HEK293T (cell line): ENCODE measurements around the gene ARHGEF10L.

Experiments used
- ARNT ChIP-seq: fragments of 450-650 bp; IDR thresholded peaks from 2 replicates; pipeline ENCODE4 v1.6.1; 2017; ENCODE audit warnings: mild to moderate bottlenecking
- BHLHE40 ChIP-seq: fragments of 450-650 bp; IDR thresholded peaks from 2 replicates; pipeline ENCODE4 v1.6.1; 2016; ENCODE audit warnings: mild to moderate bottlenecking, moderate library complexity, borderline replicate concordance
- CTBP1 ChIP-seq: fragments of 450-650 bp; IDR thresholded peaks from 2 replicates; pipeline ENCODE4 v1.6.1; 2016; ENCODE audit warnings: borderline replicate concordance
- ELF4 ChIP-seq: fragments of 450-650 bp; IDR thresholded peaks from 2 replicates; pipeline ENCODE4 v1.6.1; 2017; ENCODE audit warnings: antibody characterized with exemption
- FOXK2 ChIP-seq: fragments of 450-650 bp; IDR thresholded peaks from 2 replicates; pipeline ENCODE4 v1.6.1; 2016; ENCODE audit warnings: mild to moderate bottlenecking
- FOXM1 ChIP-seq: fragments of 450-650 bp; IDR thresholded peaks from 2 replicates; pipeline ENCODE4 v1.6.1; 2017; ENCODE audit warnings: mild to moderate bottlenecking, borderline replicate concordance
- HDGF ChIP-seq: fragments of 450-650 bp; IDR thresholded peaks from 2 replicates; pipeline ENCODE4 v1.6.1; 2017; ENCODE audit warnings: antibody characterized with exemption, borderline replicate concordance
- SP1 ChIP-seq: fragments of 450-650 bp; IDR thresholded peaks from 2 replicates; pipeline ENCODE4 v1.6.1; 2017
- SUZ12 ChIP-seq: fragments of 450-650 bp; IDR thresholded peaks from 2 replicates; pipeline ENCODE4 v1.6.1; 2016; ENCODE audit warnings: mild to moderate bottlenecking
- TARDBP ChIP-seq: fragments of 450-650 bp; IDR thresholded peaks from 2 replicates; pipeline ENCODE4 v1.6.1; 2016

- no peak for TF ChIP-seq SUZ12
- no peak for TF ChIP-seq ARNT
- TF ChIP-seq CTBP1 = no peak
- TF ChIP-seq TARDBP = no peak
- TF ChIP-seq ELF4 = no peak
- TF ChIP-seq BHLHE40 = no peak
- no peak for TF ChIP-seq FOXK2
- TF ChIP-seq SP1 = no peak
- no peak for TF ChIP-seq HDGF
- TF ChIP-seq FOXM1 = no peak
Measured at GRCh38 chr1:17711941-17712340, 172.4 kb downstream of the ARHGEF10L start.
